Activated naive CD8-positive, alpha-beta T cell treated with anti-CD3 and anti-CD28 coated beads, Interleukin-2, amount 10 ng/mL, durations not matched to agents 7 days and 5 days (primary cell): ENCODE data around the gene PRG2. TPM values are rescaled to one million over a fixed set of nuclear protein-coding genes. Genes with fewer than 3 reads are reported as not detected.

Source experiments
- ATAC-seq: fragments of 150-1000 bp; cut with Tn5 transposase; one replicate; pipeline ENCODE4 v1.10.0; 2021; ENCODE audit warnings: low read depth, moderate library complexity
- POLR2A ChIA-PET: fragments of 350-600 bp; sonication (Branson Sonifier 250); formaldehyde crosslinking; loops from one replicate; lab custom pipeline; 2021; ENCODE audit warnings: antibody characterized with exemption; lab: Charles Lee
- DNase-seq: peaks from one replicate; pipeline ENCODE4 v3.0.0; 2021
- H3K27ac Mint-ChIP-seq: one replicate; pipeline ENCODE4 v1.8.0; 2022; ENCODE audit warnings: mild to moderate bottlenecking, mixed read lengths
- H3K27me3 Mint-ChIP-seq: one replicate; pipeline ENCODE4 v1.8.0; 2022; ENCODE audit warnings: mild to moderate bottlenecking, moderate library complexity, mixed read lengths
- H3K36me3 Mint-ChIP-seq: one replicate; pipeline ENCODE4 v1.8.0; 2021; ENCODE audit warnings: mild to moderate bottlenecking, mixed read lengths
- H3K4me1 Mint-ChIP-seq: one replicate; pipeline ENCODE4 v1.8.0; 2021; ENCODE audit warnings: mixed read lengths
- H3K4me3 Mint-ChIP-seq: one replicate; pipeline ENCODE4 v1.8.0; 2022; ENCODE audit warnings: mild to moderate bottlenecking, moderate library complexity, mixed read lengths
- H3K9me3 Mint-ChIP-seq: one replicate; pipeline ENCODE4 v1.8.0; 2021; ENCODE audit warnings: mixed read lengths
- total RNA-seq, 2 experiments: library from RNA; stranded (reverse); gene quantifications; one replicate each; pipeline ENCODE4 v1.2.3, GENCODE V29; 2021

The PRG2 gene
- total RNA-seq, 2 experiments from 2014 or later = 0.25 TPM; not detected in 1

GRCh38 chr11:57380975-57381374, 9.5 kb downstream of the PRG2 start, which contains the start of gene PRG3:
Gene PRG3, minus strand, starts transcription at chr11:57381150. Its CDS starts 442 bp downstream, at chr11:57380708.
- ATAC-seq (no peak), DNase-seq (no peak)
- H3K36me3 Mint-ChIP-seq = no peaks in the 10 kb centered on the region
- POLR2A ChIA-PET = interaction anchor here (1.4 kb wide), 1 partner anchor 10 kb away, joined by 4 read pairs; no protein-coding TSS in a partner anchor
- H3K27me3 Mint-ChIP-seq = peaks cover 11% of the 10 kb centered on the region
- no peak within 1 kb of the TSS for H3K4me3 Mint-ChIP-seq
- no peak within 1 kb of the TSS for H3K27ac Mint-ChIP-seq
- H3K9me3 Mint-ChIP-seq = no peaks in the 10 kb centered on the region
- H3K4me1 Mint-ChIP-seq = no peaks in the 10 kb centered on the region

GRCh38 chr11:57379732-57380131, 10.7 kb downstream of the PRG2 start:
- ATAC-seq = no peak
- H3K9me3 Mint-ChIP-seq = no peaks in the 10 kb centered on the region
- H3K4me3 Mint-ChIP-seq = no peak overlapping the region
- H3K27me3 Mint-ChIP-seq = peaks cover 11% of the 10 kb centered on the region
- no peaks in the 10 kb centered on the region for H3K36me3 Mint-ChIP-seq
- DNase-seq = no peak
- H3K4me1 Mint-ChIP-seq = no peaks in the 10 kb centered on the region
- no peak overlapping the region for H3K27ac Mint-ChIP-seq
- POLR2A ChIA-PET = no interaction called here

GRCh38 chr11:57378186-57378585, 12.3 kb downstream of the PRG2 start:
- Mint-ChIP-seq H3K27ac (no peak overlapping the region), H3K9me3 (no peaks in the 10 kb centered on the region), H3K4me3 (no peak overlapping the region), H3K36me3 (no peaks in the 10 kb centered on the region), H3K4me1 (no peaks in the 10 kb centered on the region), H3K27me3 (peaks cover 11% of the 10 kb centered on the region)
- ATAC-seq = no peak
- POLR2A ChIA-PET = no interaction called here
- no peak for DNase-seq

GRCh38 chr11:57377107-57377506, 13.3 kb downstream of the PRG2 start:
- no peak for DNase-seq
- Mint-ChIP-seq H3K27me3 (peaks cover 8% of the 10 kb centered on the region), H3K4me3 (no peak overlapping the region), H3K4me1 (no peaks in the 10 kb centered on the region), H3K27ac (no peak overlapping the region), H3K9me3 (no peaks in the 10 kb centered on the region), H3K36me3 (no peaks in the 10 kb centered on the region)
- no peak for ATAC-seq
- POLR2A ChIA-PET = no interaction called here

GRCh38 chr11:57376095-57377090, 14.1 kb downstream of the PRG2 start:
- Mint-ChIP-seq H3K4me1 (no peaks in the 10 kb centered on the region), H3K27me3 (peaks cover 6% of the 10 kb centered on the region), H3K4me3 (no peak overlapping the region), H3K27ac (no peak overlapping the region), H3K9me3 (no peaks in the 10 kb centered on the region), H3K36me3 (no peaks in the 10 kb centered on the region)
- DNase-seq (no peak), ATAC-seq (no peak)
- POLR2A ChIA-PET = no interaction called here

GRCh38 chr11:57375490-57375889, 15.0 kb downstream of the PRG2 start:
- DNase-seq = no peak
- ATAC-seq = no peak
- no peaks in the 10 kb centered on the region for H3K4me1 Mint-ChIP-seq

GRCh38 chr11:57374966-57375365, 15.5 kb downstream of the PRG2 start:
- H3K4me3 Mint-ChIP-seq = no peak overlapping the region
- no peaks in the 10 kb centered on the region for H3K4me1 Mint-ChIP-seq
- ATAC-seq = no peak
- POLR2A ChIA-PET = no interaction called here
- no peaks in the 10 kb centered on the region for H3K9me3 Mint-ChIP-seq
- peaks cover 4% of the 10 kb centered on the region for H3K27me3 Mint-ChIP-seq
- H3K27ac Mint-ChIP-seq = no peak overlapping the region
- DNase-seq = no peak
- H3K36me3 Mint-ChIP-seq = no peaks in the 10 kb centered on the region

More at GRCh38 chr11:57375490-57375889, 15.0 kb downstream of the PRG2 start:
- Mint-ChIP-seq H3K9me3 (no peaks in the 10 kb centered on the region), H3K4me3 (no peak overlapping the region), H3K27ac (no peak overlapping the region), H3K27me3 (peaks cover 6% of the 10 kb centered on the region), H3K36me3 (no peaks in the 10 kb centered on the region)
- POLR2A ChIA-PET = no interaction called here

GRCh38 chr11:57373146-57373545, 17.3 kb downstream of the PRG2 start:
- no peaks in the 10 kb centered on the region for H3K4me1 Mint-ChIP-seq
- peaks cover 6% of the 10 kb centered on the region for H3K27me3 Mint-ChIP-seq
- H3K36me3 Mint-ChIP-seq = no peaks in the 10 kb centered on the region
- no peak for DNase-seq
- H3K9me3 Mint-ChIP-seq = no peaks in the 10 kb centered on the region
- POLR2A ChIA-PET = no interaction called here
- no peak overlapping the region for H3K4me3 Mint-ChIP-seq
- no peak for ATAC-seq
- H3K27ac Mint-ChIP-seq = no peak overlapping the region

GRCh38 chr11:57370941-57371340, 19.5 kb downstream of the PRG2 start:
- H3K27ac Mint-ChIP-seq = no peak overlapping the region
- DNase-seq (no peak), ATAC-seq (no peak)
- no peaks in the 10 kb centered on the region for H3K4me1 Mint-ChIP-seq
- peaks cover 6% of the 10 kb centered on the region for H3K27me3 Mint-ChIP-seq
- no peaks in the 10 kb centered on the region for H3K9me3 Mint-ChIP-seq
- no peaks in the 10 kb centered on the region for H3K36me3 Mint-ChIP-seq
- POLR2A ChIA-PET = interaction anchor here (1.0 kb wide), 1 partner anchor 10 kb away, joined by 4 read pairs; the partner anchor contains the start of gene PRG3
- no peak overlapping the region for H3K4me3 Mint-ChIP-seq

GRCh38 chr11:57370251-57370650, 20.2 kb downstream of the PRG2 start:
- Mint-ChIP-seq H3K9me3 (no peaks in the 10 kb centered on the region), H3K4me3 (no peak overlapping the region), H3K4me1 (no peaks in the 10 kb centered on the region), H3K27ac (no peak overlapping the region), H3K36me3 (no peaks in the 10 kb centered on the region), H3K27me3 (peaks cover 6% of the 10 kb centered on the region)
- no peak for ATAC-seq
- POLR2A ChIA-PET = interaction anchor here (1.0 kb wide), 1 partner anchor 11 kb away, joined by 4 read pairs; the partner anchor contains the start of gene PRG3
- DNase-seq = no peak

GRCh38 chr11:57368845-57369232, 21.6 kb downstream of the PRG2 start:
- no peaks in the 10 kb centered on the region for H3K4me1 Mint-ChIP-seq
- H3K27me3 Mint-ChIP-seq = peaks cover 6% of the 10 kb centered on the region
- no peaks in the 10 kb centered on the region for H3K36me3 Mint-ChIP-seq
- no peak for ATAC-seq
- no peak for DNase-seq
- no peak overlapping the region for H3K4me3 Mint-ChIP-seq
- H3K9me3 Mint-ChIP-seq = no peaks in the 10 kb centered on the region
- POLR2A ChIA-PET = interaction anchor here (0.8 kb wide), 1 partner anchor 17 kb away, joined by 3 read pairs; no protein-coding TSS in a partner anchor
- no peak overlapping the region for H3K27ac Mint-ChIP-seq

GRCh38 chr11:57368106-57368844, 22.2 kb downstream of the PRG2 start:
- Mint-ChIP-seq H3K9me3 (no peaks in the 10 kb centered on the region), H3K4me1 (no peaks in the 10 kb centered on the region), H3K27ac (no peak overlapping the region), H3K4me3 (no peak overlapping the region), H3K27me3 (peaks cover 6% of the 10 kb centered on the region), H3K36me3 (no peaks in the 10 kb centered on the region)
- no peak for ATAC-seq
- no peak for DNase-seq
- POLR2A ChIA-PET = interaction anchor here (0.8 kb wide), 1 partner anchor 16 kb away, joined by 3 read pairs; no protein-coding TSS in a partner anchor
